DND-41 (cell line): Measurements from ENCODE around the gene CYRIA.

ENCODE experiments used
- ATAC-seq: fragments of 200-7000 bp; cut with Tn5 transposase; 3 replicates; pipeline ENCODE4 v1.9.1; 2021; ENCODE audit warnings: low read depth; ENCODE audit not compliant: insufficient read depth
- DNase-seq: peaks from one replicate; pipeline ENCODE4 v3.0.0-alpha.2; 2020
- H2AFZ ChIP-seq: 2 replicates; pipeline ENCODE4 v1.6.0; 2012; ENCODE audit warnings: low read depth, low read length
- H3K27ac ChIP-seq: 2 replicates; pipeline ENCODE4 v1.5.1; 2012; ENCODE audit warnings: low read length, inconsistent platforms
- H3K27me3 ChIP-seq: fragments of 200-600 bp; sonication (generic); 2 replicates; pipeline ENCODE4 v1.6.0; 2012; ENCODE audit warnings: low read length, mild to moderate bottlenecking, inconsistent platforms; ENCODE audit not compliant: insufficient read depth, poor library complexity
- H3K36me3 ChIP-seq: 2 replicates; pipeline ENCODE4 v1.5.1; 2012; ENCODE audit warnings: low read length, inconsistent platforms; ENCODE audit not compliant: insufficient read depth
- H3K4me1 ChIP-seq: 2 replicates; pipeline ENCODE4 v1.5.1; 2012; ENCODE audit warnings: mild to moderate bottlenecking, low read length; ENCODE audit not compliant: insufficient read depth
- H3K4me2 ChIP-seq: 2 replicates; pipeline ENCODE4 v1.6.0; 2012; ENCODE audit warnings: mild to moderate bottlenecking, moderate library complexity, low read length, inconsistent platforms; ENCODE audit not compliant: insufficient read depth
- H3K4me3 ChIP-seq, 2 experiments: fragments of 200-600 bp in 1 of 2; shearing (Covaris generic) in 1 of 2; 2 replicates each; pipeline ENCODE4 v1.5.1; 2012 to 2016; ENCODE audit warnings: inconsistent platforms in 2 of 2, low read length in 2 of 2, mild to moderate bottlenecking in 2 of 2, low read depth in 1 of 2, moderate library complexity in 1 of 2
- H3K79me2 ChIP-seq: 2 replicates; pipeline ENCODE4 v1.6.0; 2012; ENCODE audit warnings: low read length, inconsistent platforms; ENCODE audit not compliant: insufficient read depth
- H3K9ac ChIP-seq: 2 replicates; pipeline ENCODE4 v1.6.0; 2012; ENCODE audit warnings: low read depth, mild to moderate bottlenecking, inconsistent platforms, low read length, moderate library complexity
- H3K9me3 ChIP-seq: 2 replicates; pipeline ENCODE4 v1.5.1; 2012; ENCODE audit warnings: low read length, moderate library complexity, mild to moderate bottlenecking, inconsistent platforms; ENCODE audit not compliant: insufficient read depth, severe bottlenecking
- H4K20me1 ChIP-seq: 2 replicates; pipeline ENCODE4 v1.6.0; 2012; ENCODE audit warnings: low read length; ENCODE audit not compliant: insufficient read depth
- CTCF ChIP-seq: IDR thresholded peaks from 2 replicates; pipeline ENCODE4 v1.5.1; 2012; ENCODE audit warnings: borderline replicate concordance, low read length, moderate library complexity, mild to moderate bottlenecking; ENCODE audit not compliant: poor library complexity, severe bottlenecking; ENCODE audit errors: extremely low read depth
- EZH2 ChIP-seq: IDR thresholded peaks from 3 replicates; pipeline ENCODE4 v1.6.1; 2012; ENCODE audit warnings: borderline replicate concordance, low read depth, mild to moderate bottlenecking, moderate library complexity, low read length, inconsistent platforms; ENCODE audit not compliant: severe bottlenecking

Gene CYRIA

GRCh38 chr2:16665748-16666448, at the start of gene CYRIA:
TSS of gene CYRIA (minus strand) at chr2:16665834. CDS start at chr2:16588119, 77,715 bp downstream.
- Histone ChIP-seq H3K4me1 (0 out of 2 replicates have a peak, but pooled peaks cover 4% of the 10 kb centered on the region), H3K9ac (no peak within 1 kb of the TSS), H3K4me3 (no peak within 1 kb of the TSS; a peak in 1 of 4 replicates), H2AFZ (no peak within 1 kb of the TSS), H3K4me2 (peak within 1 kb of the TSS; percentile 57), H3K27ac (no peak within 1 kb of the TSS), H3K9me3 (no peaks in the 10 kb centered on the region), H3K36me3 (no peaks in the 10 kb centered on the region), H3K79me2 (no peaks in the 10 kb centered on the region), H4K20me1 (no peaks in the 10 kb centered on the region), H3K27me3 (peaks cover 24% of the 10 kb centered on the region)
- TF ChIP-seq CTCF (no peak), EZH2 (no peak)
- ATAC-seq (peak; percentile 84), DNase-seq (peak; percentile 32)

GRCh38 chr2:16713011-16713423, 47.4 kb upstream of the CYRIA start:
- ATAC-seq: no peak
- Histone ChIP-seq H3K4me1 (no peaks in the 10 kb centered on the region), H3K9me3 (no peaks in the 10 kb centered on the region), H3K4me2 (no peak overlapping the region), H3K27me3 (no peaks in the 10 kb centered on the region), H3K79me2 (no peaks in the 10 kb centered on the region), H3K4me3 (no peak overlapping the region), H4K20me1 (no peaks in the 10 kb centered on the region), H3K27ac (no peak overlapping the region), H2AFZ (no peak overlapping the region), H3K36me3 (no peaks in the 10 kb centered on the region), H3K9ac (no peak overlapping the region)
- TF ChIP-seq CTCF (no peak), EZH2 (no peak)
- no peak for DNase-seq

- H3K4me3 ChIP-seq: no peak overlapping the region
- H3K4me2 ChIP-seq: no peak overlapping the region
- no peaks in the 10 kb centered on the region for H3K36me3 ChIP-seq
- TF ChIP-seq CTCF: no peak
- TF ChIP-seq EZH2: no peak
- no peaks in the 10 kb centered on the region for H3K9me3 ChIP-seq
- ATAC-seq (no peak), DNase-seq (no peak)
- no peak overlapping the region for H3K27ac ChIP-seq
- no peaks in the 10 kb centered on the region for H3K79me2 ChIP-seq
- no peaks in the 10 kb centered on the region for H4K20me1 ChIP-seq
- H2AFZ ChIP-seq: no peak overlapping the region
- no peak overlapping the region for H3K9ac ChIP-seq
- no peaks in the 10 kb centered on the region for H3K27me3 ChIP-seq
- H3K4me1 ChIP-seq: no peaks in the 10 kb centered on the region
These were observed 44.1 kb upstream of the CYRIA start for GRCh38 chr2:16709769-16710168.

GRCh38 chr2:16708173-16708572, 42.5 kb upstream of the CYRIA start:
- DNase-seq (no peak), ATAC-seq (no peak)
- Histone ChIP-seq H3K4me1 (no peaks in the 10 kb centered on the region), H3K79me2 (no peaks in the 10 kb centered on the region), H3K9ac (no peak overlapping the region), H3K4me2 (no peak overlapping the region), H3K27ac (no peak overlapping the region), H4K20me1 (no peaks in the 10 kb centered on the region), H3K27me3 (no peaks in the 10 kb centered on the region), H3K4me3 (no peak overlapping the region), H3K36me3 (no peaks in the 10 kb centered on the region), H3K9me3 (no peaks in the 10 kb centered on the region), H2AFZ (no peak overlapping the region)
- TF ChIP-seq EZH2: no peak
- TF ChIP-seq CTCF: no peak
